CD4-positive, CD25-positive, alpha-beta regulatory T cell (primary cell): Measurements from ENCODE around the gene SLC25A29. TPM values are rescaled to one million over a fixed set of nuclear protein-coding genes. Genes with fewer than 3 reads are reported as not detected.

Experiments
- ATAC-seq, 2 donors: fragments of 150-1000 bp; cut with Tn5 transposase; one replicate each; pipeline ENCODE4 v1.10.0; 2021; ENCODE audit warnings: low read depth in 2 of 2, moderate number of reproducible peaks in 2 of 2, moderate library complexity in 1 of 2
- DNase-seq, 3 donors: peaks; one replicate each; pipeline versions ENCODE4 v3.0.0 to v3.0.0-alpha.2; 2012 to 2022; ENCODE audit warnings: mixed read lengths in 1 of 3
- H3K27ac ChIP-seq: one replicate; pipeline ENCODE4 v1.7.0; 2013; ENCODE audit warnings: mild to moderate bottlenecking, low read length; ENCODE audit not compliant: insufficient read depth, poor library complexity, severe bottlenecking
- H3K27me3 ChIP-seq: one replicate; pipeline ENCODE4 v1.7.0; 2013; ENCODE audit warnings: low read length; ENCODE audit not compliant: control insufficient read depth, insufficient read depth
- H3K36me3 ChIP-seq: one replicate; pipeline ENCODE4 v1.7.0; 2013; ENCODE audit warnings: mild to moderate bottlenecking, low read length, moderate library complexity; ENCODE audit not compliant: control insufficient read depth, insufficient read depth
- H3K4me1 ChIP-seq: 2 replicates; pipeline ENCODE4 v1.7.0; 2013; ENCODE audit warnings: mild to moderate bottlenecking, low read length; ENCODE audit not compliant: insufficient read depth, control insufficient read depth, poor library complexity, severe bottlenecking
- H3K4me3 ChIP-seq: one replicate; pipeline ENCODE4 v1.7.0; 2013; ENCODE audit warnings: low read depth, mild to moderate bottlenecking, low read length, moderate library complexity
- H3K9me3 ChIP-seq, 2 experiments: 1 replicate in 1 of 2; 2 replicates in 1 of 2; pipeline ENCODE4 v1.7.0; 2013; ENCODE audit warnings: low read length in 2 of 2, mild to moderate bottlenecking in 1 of 2, moderate library complexity in 1 of 2; ENCODE audit not compliant: control insufficient read depth in 2 of 2
- H3K27ac Mint-ChIP-seq, 3 donors: one replicate each; pipeline ENCODE4 v1.8.0; 2020 to 2022; ENCODE audit warnings: mild to moderate bottlenecking in 3 of 3, mixed read lengths in 3 of 3, moderate library complexity in 2 of 3
- H3K27me3 Mint-ChIP-seq: one replicate; pipeline ENCODE4 v1.8.0; 2022; ENCODE audit warnings: mild to moderate bottlenecking, mixed read lengths
- H3K36me3 Mint-ChIP-seq: one replicate; pipeline ENCODE4 v1.8.0; 2020; ENCODE audit warnings: mixed read lengths
- H3K4me1 Mint-ChIP-seq, 4 donors: one replicate each; pipeline ENCODE4 v1.8.0; 2020 to 2022; ENCODE audit warnings: mixed read lengths in 4 of 4, mild to moderate bottlenecking in 1 of 4
- H3K4me3 Mint-ChIP-seq, 4 donors: one replicate each; pipeline ENCODE4 v1.8.0; 2020 to 2022; ENCODE audit warnings: mild to moderate bottlenecking in 4 of 4, mixed read lengths in 4 of 4, moderate library complexity in 3 of 4
- H3K9me3 Mint-ChIP-seq, 7 donors: one replicate each; pipeline ENCODE4 v1.8.0; 2020 to 2022; ENCODE audit warnings: mixed read lengths in 7 of 7, mild to moderate bottlenecking in 3 of 7, moderate library complexity in 2 of 7
- polyA plus RNA-seq, 4 donors: library from polyadenylated mRNA; unstranded; fragments of 300-500 nt; fragmentation: Illumina TruSeq; gene quantifications; one replicate each; pipeline ENCODE4 v1.2.3, GENCODE V29; 2021
- total RNA-seq: library from RNA; stranded (reverse); gene quantifications from one replicate; pipeline ENCODE4 v1.2.3, GENCODE V29; 2022

The SLC25A29 gene
- total and polyA plus RNA-seq, 5 donors from 2014 or later: 0.69 to 7.9 (median 2.3) TPM

- Histone ChIP-seq H3K4me1 (no peaks in the 10 kb centered on the region), H3K27me3 (no peaks in the 10 kb centered on the region), H3K27ac (no peak overlapping the region), H3K9me3 (no peaks in the 10 kb centered on the region), H3K4me3 (no peak overlapping the region), H3K36me3 (no peaks in the 10 kb centered on the region)
- H3K36me3 Mint-ChIP-seq: no peaks in the 10 kb centered on the region
- H3K27ac Mint-ChIP-seq: no peak overlapping the region
- H3K9me3 Mint-ChIP-seq: no peaks in the 10 kb centered on the region
- H3K4me3 Mint-ChIP-seq: no peak overlapping the region
- DNase-seq (no peak), ATAC-seq (no peak)
- H3K27me3 Mint-ChIP-seq: no peaks in the 10 kb centered on the region
- H3K4me1 Mint-ChIP-seq: peaks cover 0 to 3% (median 0%) of the 10 kb centered on the region in 4 donors
Observed at GRCh38 chr14:100293497-100294212, 12.6 kb downstream of the SLC25A29 start.

- no peaks in the 10 kb centered on the region for H3K27me3 ChIP-seq
- Mint-ChIP-seq H3K4me1 (peaks cover 0 to 3% (median 0%) of the 10 kb centered on the region in 4 donors), H3K9me3 (no peaks in the 10 kb centered on the region), H3K27me3 (no peaks in the 10 kb centered on the region), H3K36me3 (no peaks in the 10 kb centered on the region), H3K4me3 (no peak overlapping the region), H3K27ac (no peak overlapping the region)
- no peak for DNase-seq
- no peaks in the 10 kb centered on the region for H3K36me3 ChIP-seq
- H3K27ac ChIP-seq: no peak overlapping the region
- no peaks in the 10 kb centered on the region for H3K9me3 ChIP-seq
- no peak overlapping the region for H3K4me3 ChIP-seq
- no peaks in the 10 kb centered on the region for H3K4me1 ChIP-seq
- ATAC-seq: no peak
Observed at GRCh38 chr14:100292776-100293461, 13.3 kb downstream of the SLC25A29 start.

DNA sequence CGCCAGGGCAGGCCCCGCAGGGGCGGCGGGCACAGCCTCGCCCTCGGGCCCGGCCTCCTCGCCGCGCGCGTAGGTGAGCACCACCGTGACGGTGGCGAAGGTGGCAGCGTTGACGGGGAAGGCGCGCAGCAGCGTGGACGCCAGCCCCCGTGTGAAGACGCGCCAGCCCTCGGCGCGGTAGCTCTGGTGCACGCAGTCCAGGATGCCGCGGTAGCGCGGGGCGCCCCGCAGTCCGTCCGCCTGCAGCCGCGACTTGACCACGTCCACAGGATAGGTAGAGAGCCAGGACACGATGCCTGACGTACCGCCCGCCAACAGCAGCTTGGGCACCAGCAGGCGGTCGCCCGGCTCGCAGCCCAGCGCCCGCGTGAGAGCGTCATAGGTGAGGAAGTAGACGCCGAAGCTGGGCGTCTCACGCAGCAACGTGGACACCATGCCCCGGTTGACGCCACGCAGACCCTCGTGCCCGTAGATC, 13.9 kb downstream of the SLC25A29 start:
- Mint-ChIP-seq H3K4me3 (no peak overlapping the region), H3K27me3 (no peaks in the 10 kb centered on the region), H3K9me3 (no peaks in the 10 kb centered on the region), H3K36me3 (no peaks in the 10 kb centered on the region), H3K4me1 (peaks cover 0 to 3% (median 0%) of the 10 kb centered on the region in 4 donors), H3K27ac (no peak overlapping the region)
- no peak for ATAC-seq
- no peak for DNase-seq
- Histone ChIP-seq H3K9me3 (no peaks in the 10 kb centered on the region), H3K4me3 (no peak overlapping the region), H3K36me3 (no peaks in the 10 kb centered on the region), H3K27me3 (no peaks in the 10 kb centered on the region), H3K27ac (no peak overlapping the region), H3K4me1 (no peaks in the 10 kb centered on the region)

DNA sequence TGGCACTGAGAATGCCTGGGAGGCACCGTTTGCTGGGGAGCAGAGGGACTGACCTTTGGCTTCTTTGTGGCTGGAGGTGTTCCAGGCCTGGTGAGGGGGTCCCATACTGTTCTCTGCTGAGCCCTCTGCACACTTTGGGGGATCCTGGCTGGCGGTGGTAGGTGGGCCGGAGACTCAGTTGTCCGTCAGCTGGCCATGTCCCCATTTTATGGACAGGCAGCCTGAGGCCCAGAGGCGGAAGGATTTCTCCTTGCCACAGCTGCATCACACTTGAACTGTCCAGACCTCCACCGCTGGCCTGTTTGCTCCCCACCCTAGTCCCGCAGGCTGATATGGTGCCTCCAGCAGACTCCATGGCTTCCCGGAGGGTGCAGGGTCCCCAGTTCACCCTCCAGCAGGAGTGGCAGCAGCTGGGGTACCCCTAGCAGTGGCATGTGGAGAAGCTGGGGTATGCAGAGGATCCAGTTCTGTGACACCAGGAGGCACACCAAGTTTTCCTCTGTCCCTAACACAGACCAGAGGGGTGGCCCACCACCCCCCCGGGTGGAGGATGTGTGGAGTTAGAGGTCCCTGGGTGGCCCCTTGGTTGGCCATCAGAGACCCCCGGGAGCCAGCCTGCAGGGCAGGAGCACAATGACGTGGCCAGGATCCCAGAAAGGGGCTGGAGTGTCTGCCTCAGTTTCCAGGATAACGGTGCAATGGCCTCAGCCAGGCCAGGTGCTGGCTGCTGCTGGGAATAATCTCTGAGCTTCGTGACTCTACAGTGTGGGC, 14.8 kb downstream of the SLC25A29 start:
- H3K36me3 ChIP-seq: no peaks in the 10 kb centered on the region
- H3K4me1 ChIP-seq: no peaks in the 10 kb centered on the region
- no peak overlapping the region for H3K27ac Mint-ChIP-seq
- no peaks in the 10 kb centered on the region for H3K36me3 Mint-ChIP-seq
- H3K27ac ChIP-seq: no peak overlapping the region
- peaks cover 0 to 3% (median 0%) of the 10 kb centered on the region in 4 donors for H3K4me1 Mint-ChIP-seq
- no peaks in the 10 kb centered on the region for H3K9me3 Mint-ChIP-seq
- H3K27me3 ChIP-seq: no peaks in the 10 kb centered on the region
- no peak overlapping the region for H3K4me3 Mint-ChIP-seq
- H3K4me3 ChIP-seq: no peak overlapping the region
- ATAC-seq (no peak), DNase-seq (no peak)
- no peaks in the 10 kb centered on the region for H3K9me3 ChIP-seq
- no peaks in the 10 kb centered on the region for H3K27me3 Mint-ChIP-seq

GRCh38 chr14:100290607-100291304, 15.5 kb downstream of the SLC25A29 start:
- Mint-ChIP-seq H3K27me3 (no peaks in the 10 kb centered on the region), H3K9me3 (no peaks in the 10 kb centered on the region), H3K4me1 (peaks cover 0 to 6% (median 4%) of the 10 kb centered on the region in 4 donors), H3K36me3 (no peaks in the 10 kb centered on the region), H3K27ac (no peak overlapping the region), H3K4me3 (no peak overlapping the region)
- no peak for DNase-seq
- Histone ChIP-seq H3K9me3 (no peaks in the 10 kb centered on the region), H3K36me3 (no peaks in the 10 kb centered on the region), H3K4me1 (peaks cover 3% of the 10 kb centered on the region), H3K27me3 (no peaks in the 10 kb centered on the region), H3K27ac (no peak overlapping the region), H3K4me3 (no peak overlapping the region)
- no peak for ATAC-seq

- H3K36me3 Mint-ChIP-seq: no peaks in the 10 kb centered on the region
- no peak for ATAC-seq
- H3K36me3 ChIP-seq: no peaks in the 10 kb centered on the region
- peaks cover 8% of the 10 kb centered on the region for H3K4me1 ChIP-seq
- peaks cover 0 to 6% (median 4%) of the 10 kb centered on the region in 4 donors for H3K4me1 Mint-ChIP-seq
- H3K9me3 ChIP-seq: no peaks in the 10 kb centered on the region
- H3K27me3 Mint-ChIP-seq: no peaks in the 10 kb centered on the region
- H3K27me3 ChIP-seq: no peaks in the 10 kb centered on the region
- DNase-seq: no peak
- H3K4me3 ChIP-seq: no peak overlapping the region
- no peak overlapping the region for H3K27ac Mint-ChIP-seq
- no peak overlapping the region for H3K27ac ChIP-seq
- H3K9me3 Mint-ChIP-seq: no peaks in the 10 kb centered on the region
- no peak overlapping the region for H3K4me3 Mint-ChIP-seq
Observed at GRCh38 chr14:100289916-100290606, 16.2 kb downstream of the SLC25A29 start.
